Measurements from ENCODE around the gene SEMA4G.
"Not testable (repeated sequence)": the region's sequence is repeated elsewhere in the genome, so short reads cannot be mapped to it uniquely, and the experiment has no call there.

Gene SEMA4G

GRCh38 chr10:100970076-100970913 is 991 bp downstream of the SEMA4G start:
- no peak for DNase-seq (ENCODE audit: low read depth in 2 of 2)

DNA sequence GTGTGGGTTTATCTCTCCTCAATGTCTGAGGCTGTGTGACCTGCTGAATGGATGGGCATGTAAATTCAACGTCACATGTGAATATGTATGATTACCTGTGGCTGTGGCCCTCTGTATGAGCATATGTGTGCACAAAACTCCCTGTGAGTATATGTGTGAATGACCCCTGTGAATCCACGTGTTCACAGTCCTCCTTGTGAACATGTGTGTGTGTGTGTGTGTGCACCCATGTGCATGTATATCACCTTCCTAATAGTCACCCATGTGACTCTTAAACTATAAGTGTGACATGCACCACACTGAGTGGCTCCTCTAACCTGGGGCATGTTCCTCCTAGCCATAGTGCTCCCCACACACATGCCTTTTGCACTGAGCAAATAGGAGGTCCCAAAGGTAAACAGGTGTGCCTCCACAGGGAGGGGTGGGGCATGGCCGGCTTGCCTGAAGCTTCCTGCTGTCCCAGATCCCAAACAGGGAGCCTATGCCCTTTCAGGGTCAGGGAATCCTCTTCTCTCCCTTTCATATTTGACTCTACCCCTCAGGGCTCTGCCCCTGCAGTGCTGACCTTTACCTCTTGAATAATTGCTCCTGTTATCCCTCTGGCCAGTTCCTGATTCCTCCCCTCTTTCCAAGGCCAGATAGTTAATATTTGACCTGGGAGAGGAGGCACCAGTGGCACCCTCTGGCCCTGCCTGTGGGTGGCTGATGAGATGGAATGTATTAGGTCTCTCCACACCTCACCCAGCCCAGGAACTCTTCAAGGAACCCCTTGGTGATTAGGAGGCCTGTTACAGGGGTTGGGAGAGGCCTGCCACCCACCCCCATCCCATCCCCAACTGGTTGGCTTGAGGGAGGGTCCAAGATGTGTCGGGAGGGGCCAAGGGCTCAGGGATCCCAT is 1.9 kb downstream of the SEMA4G start:
- no peak for DNase-seq (ENCODE audit: low read depth in 2 of 2)

DNA sequence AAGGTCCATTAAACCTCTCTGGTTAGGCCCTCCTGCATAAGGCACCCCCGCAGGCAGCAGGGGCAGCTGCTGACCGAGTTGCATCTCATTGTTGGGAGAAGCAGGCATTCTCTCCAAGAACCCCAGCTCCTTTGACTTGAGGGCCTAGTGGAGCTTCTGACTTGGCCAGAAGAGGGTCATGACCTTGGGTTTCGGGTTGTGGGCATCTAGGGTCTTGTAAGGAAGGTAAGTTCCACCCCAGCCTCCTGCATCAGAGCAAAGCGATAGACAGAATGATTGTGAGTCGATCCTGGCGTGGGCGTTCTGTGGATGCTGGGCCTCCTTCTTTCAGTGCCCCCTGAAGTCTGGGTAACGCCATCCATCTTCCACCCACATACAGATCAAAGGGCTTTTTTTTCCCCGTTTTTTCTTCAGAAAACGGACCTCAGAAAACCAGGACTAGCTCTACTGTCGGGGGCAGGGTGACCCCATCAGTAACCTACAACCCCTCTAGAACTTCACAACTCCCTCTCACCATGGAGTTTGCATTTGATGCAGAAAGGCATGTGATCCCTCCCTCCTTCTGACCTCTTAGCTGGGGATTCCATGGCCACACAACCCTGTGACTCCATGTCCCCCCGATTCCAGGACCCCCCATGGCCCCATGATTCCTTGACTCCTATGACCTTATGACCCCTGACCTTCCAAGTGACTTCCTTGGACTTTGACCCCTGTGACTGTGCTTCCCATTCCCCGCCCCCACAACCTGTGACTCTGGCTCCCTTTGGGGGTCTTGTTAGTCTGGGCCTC is 3.0 kb downstream of the SEMA4G start:
- DNase-seq (ENCODE audit: low read depth in 2 of 2) = no peak

DNA sequence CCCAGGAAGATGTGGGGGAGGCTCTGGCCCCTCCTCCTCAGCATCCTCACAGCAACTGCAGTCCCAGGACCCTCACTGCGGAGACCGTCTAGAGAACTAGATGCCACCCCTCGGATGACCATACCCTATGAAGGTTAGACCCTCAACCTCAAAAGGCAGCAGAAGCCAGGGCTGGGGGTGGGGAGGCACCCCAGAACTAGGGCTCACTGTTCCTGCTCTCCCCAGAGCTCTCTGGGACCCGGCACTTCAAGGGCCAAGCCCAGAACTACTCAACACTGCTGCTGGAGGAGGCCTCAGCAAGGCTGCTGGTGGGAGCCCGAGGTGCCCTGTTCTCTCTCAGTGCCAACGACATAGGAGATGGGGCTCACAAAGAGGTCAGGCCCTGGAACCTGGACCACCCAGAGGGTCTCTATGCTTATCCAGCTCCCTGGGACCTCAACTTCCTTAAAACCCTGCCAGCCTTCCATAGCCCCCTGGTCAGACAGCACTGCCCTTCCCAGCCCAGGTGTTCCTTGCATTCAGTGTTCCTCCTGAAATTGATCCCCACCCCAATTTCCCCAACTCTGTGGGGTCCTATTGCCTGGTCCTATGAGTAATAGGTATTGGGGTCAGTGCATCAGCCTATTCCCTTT is 3.7 kb downstream of the SEMA4G start:
- no peak for DNase-seq (ENCODE audit: low read depth in 2 of 2)

DNA sequence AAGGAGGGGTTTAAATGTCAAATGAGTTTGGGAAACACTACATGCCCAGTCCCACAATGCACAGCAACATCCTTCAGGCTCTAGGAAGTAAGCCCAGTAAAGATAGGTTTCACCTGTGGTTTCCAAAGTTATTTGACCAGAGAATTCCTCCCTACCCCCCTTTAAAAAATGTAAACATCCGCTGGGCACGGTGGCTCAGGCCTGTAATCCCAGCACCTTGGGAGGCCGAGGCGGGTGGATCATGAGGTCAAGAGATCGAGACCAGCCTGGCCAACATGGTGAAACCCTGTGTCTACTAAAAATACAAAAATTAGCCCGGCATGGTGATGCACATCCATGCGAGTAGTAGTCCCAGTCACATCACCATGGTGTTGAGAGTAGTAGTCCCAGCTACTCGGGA is 6.1 kb downstream of the SEMA4G start:
- not testable (repeated sequence) for DNase-seq (ENCODE audit: low read depth in 2 of 2)

GRCh38 chr10:100976906-100977305 is 7.6 kb downstream of the SEMA4G start:
- DNase-seq (ENCODE audit: low read depth in 2 of 2) = no peak

GRCh38 chr10:100977436-100977835 is 8.1 kb downstream of the SEMA4G start:
- no peak for DNase-seq (ENCODE audit: low read depth in 2 of 2)

GRCh38 chr10:100978121-100978900 is 9.0 kb downstream of the SEMA4G start:
- DNase-seq (ENCODE audit: low read depth in 2 of 2) = no peak

- no peak for DNase-seq (ENCODE audit: low read depth in 2 of 2)
These were observed 9.5 kb downstream of the SEMA4G start for GRCh38 chr10:100978901-100979195.

DNA sequence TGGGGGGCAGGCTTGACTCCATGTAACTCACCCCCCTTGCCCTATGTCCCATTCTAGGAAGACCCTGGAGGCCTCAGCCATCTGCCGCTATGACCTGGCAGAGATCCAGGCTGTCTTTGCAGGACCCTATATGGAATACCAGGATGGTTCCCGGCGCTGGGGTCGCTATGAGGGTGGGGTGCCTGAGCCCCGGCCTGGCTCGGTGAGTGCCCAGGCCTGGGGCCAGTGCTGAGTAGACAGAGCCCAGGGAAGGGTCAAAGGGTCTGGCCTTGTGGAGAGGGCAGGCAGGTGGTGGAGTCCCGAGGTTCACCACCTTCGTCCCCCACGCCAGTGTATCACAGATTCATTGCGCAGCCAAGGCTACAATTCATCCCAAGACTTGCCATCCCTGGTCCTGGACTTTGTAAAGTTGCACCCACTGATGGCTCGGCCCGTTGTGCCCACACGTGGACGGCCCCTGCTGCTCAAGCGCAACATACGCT is 10.5 kb downstream of the SEMA4G start:
- DNase-seq (ENCODE audit: low read depth in 2 of 2) = no peak

DNA sequence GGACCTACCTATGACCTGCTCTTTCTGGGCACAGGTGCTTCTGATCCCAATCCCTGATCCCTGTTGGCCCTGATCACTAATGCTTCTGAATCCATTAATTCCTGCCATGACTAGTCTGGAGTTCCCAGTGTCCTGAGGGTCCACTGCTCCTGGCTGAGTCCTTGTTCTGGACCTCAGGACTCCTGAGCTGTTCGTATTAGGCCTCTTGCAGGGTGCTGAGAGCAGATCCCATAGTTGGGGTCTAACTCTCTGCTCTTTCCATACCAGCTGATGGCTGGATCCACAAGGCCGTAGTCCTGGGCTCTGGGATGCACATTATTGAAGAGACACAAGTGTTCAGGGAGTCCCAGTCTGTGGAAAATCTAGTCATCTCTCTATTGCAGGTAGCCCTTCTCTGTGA is 11.0 kb downstream of the SEMA4G start:
- no peak for DNase-seq (ENCODE audit: low read depth in 2 of 2)

DNA sequence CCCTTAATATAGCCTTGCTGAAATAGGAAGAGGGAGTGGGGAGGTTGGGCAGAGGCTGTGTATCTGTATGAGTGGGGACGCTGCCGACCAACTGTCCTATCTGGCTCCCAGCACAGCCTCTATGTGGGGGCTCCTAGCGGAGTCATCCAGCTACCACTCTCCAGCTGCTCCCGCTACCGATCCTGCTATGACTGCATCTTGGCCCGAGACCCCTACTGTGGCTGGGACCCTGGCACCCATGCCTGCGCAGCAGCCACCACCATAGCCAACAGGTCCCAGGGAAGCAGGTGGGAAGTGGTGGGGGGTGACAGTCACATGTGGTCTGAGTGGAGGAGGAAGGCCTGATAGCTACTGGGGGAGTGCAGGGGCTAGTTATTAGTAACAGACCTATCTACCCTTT is 11.4 kb downstream of the SEMA4G start:
- DNase-seq (ENCODE audit: low read depth in 2 of 2) = no peak

- DNase-seq (ENCODE audit: low read depth in 2 of 2) = no peak
These were observed 12.0 kb downstream of the SEMA4G start for GRCh38 chr10:100981178-100981772.

DNA sequence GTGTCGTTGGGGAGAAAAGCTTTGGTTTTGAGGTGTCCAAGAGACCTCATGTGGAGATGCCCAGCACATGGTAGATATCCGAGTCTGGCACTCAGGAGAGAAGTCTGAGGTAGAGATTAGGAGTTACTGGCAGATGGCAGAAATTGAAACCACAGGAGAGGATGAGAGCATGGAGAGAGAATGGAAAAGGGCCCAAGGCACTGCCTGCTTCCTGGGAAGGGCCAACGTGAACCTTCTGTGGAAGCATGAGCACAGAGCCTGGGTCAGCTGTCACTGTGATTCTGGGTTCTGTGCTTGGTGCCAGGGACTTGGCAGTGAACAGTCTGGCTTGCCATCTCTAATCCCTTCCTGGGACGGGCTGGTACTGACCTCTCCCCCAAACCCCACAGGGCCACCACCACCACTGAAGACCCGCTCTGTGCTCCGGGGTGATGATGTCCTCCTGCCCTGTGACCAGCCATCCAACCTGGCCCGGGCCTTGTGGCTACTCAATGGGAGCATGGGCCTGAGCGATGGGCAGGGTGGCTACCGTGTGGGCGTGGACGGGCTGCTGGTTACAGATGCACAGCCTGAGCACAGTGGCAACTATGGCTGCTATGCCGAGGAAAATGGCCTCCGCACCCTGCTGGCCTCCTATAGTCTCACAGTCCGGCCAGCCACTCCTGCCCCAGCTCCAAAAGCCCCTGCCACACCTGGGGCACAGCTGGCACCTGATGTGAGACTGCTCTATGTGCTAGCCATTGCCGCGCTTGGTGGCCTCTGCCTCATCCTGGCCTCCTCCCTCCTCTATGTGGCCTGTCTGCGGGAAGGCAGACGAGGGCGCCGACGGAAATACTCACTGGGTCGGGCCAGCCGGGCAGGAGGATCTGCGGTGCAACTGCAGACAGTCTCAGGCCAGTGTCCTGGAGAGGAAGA is 13.9 kb downstream of the SEMA4G start:
- DNase-seq (ENCODE audit: low read depth in 2 of 2) = no peak

DNA sequence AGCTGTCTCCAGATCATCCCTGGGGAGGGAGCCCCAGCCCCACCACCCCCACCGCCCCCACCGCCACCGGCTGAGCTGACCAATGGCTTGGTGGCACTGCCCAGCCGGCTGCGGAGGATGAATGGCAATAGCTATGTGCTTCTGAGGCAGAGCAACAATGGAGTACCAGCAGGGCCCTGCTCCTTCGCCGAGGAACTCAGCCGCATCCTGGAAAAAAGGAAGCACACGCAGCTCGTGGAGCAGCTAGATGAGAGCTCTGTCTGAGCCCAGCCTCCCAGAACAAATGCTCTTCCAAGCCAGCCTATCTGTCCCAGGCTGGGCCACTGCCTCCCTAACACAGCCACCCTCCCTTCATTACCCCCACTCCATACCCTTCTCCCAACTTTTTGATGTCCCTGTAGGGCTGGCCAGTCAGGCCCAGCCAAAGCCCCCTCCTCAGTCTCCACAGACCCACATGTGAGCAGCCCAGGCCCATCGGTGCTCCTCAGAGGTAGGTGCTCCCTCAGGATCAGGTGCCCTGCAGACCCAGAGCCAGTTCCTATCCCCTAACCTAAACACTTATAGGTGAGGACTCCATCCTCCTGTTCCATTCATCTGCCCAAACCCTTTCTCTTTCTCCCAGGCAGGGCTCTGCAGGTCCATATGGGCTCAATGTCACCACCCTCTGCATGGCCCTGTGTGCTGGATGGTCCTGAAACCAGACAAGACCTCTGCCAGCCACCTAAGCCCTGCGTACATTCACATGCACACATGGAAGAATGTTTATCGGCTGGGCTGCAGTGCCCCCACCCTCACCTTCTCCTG is 14.8 kb downstream of the SEMA4G start:
- no peak for DNase-seq (ENCODE audit: low read depth in 2 of 2)

DNA sequence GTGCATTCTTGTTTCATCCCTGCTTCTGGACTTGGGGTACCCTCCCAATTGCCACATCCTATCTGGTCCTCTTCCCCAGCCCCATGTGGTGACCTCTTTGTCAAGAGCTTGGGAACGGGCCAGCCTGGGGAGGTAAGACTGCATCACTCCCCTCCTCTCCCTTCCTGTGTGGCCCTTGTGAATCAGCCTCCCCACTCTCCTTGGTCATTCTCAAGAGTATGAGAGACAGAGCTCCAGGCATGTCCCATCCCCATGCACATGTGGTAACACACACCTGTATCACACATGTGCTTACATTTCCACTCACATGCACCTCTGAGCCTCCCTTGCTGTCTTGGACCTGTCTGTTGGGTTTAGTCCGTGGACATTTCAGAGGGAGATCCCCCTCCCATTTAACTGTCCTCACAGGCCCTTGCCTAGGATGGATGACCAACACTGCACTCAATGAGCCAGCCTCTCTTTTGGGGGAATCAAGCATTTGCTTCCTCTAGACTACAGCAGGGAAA is 15.4 kb downstream of the SEMA4G start:
- DNase-seq (ENCODE audit: low read depth in 2 of 2) = no peak

- no peak for DNase-seq (ENCODE audit: low read depth in 2 of 2)
These were observed 16.0 kb downstream of the SEMA4G start for GRCh38 chr10:100985336-100985735.

GRCh38 chr10:100986623-100986951 is 17.3 kb downstream of the SEMA4G start:
- DNase-seq (ENCODE audit: low read depth in 2 of 2) = no peak
